Keratinocyte (primary cell): Measurements from ENCODE around the gene STEAP1. TPM values are rescaled to one million over a fixed set of nuclear protein-coding genes. Genes with fewer than 3 reads are reported as not detected.

ENCODE experiments used
- DNase-seq: peaks from one replicate; pipeline ENCODE4 v3.0.0-alpha.2; 2011; ENCODE audit warnings: low read depth, missing footprints, low spot score
- FAIRE-seq: peaks from 2 replicates; lab custom pipeline; 2011; peaks lifted over from hg19 to GRCh38; lab: Jason Lieb, UNC
- H2AFZ ChIP-seq: 2 replicates; pipeline ENCODE4 v1.6.0; 2012; ENCODE audit warnings: low read length, control low read depth, inconsistent platforms; ENCODE audit not compliant: control insufficient read depth
- H3K27ac ChIP-seq: 2 replicates; pipeline ENCODE4 v1.5.1; 2011; ENCODE audit warnings: low read length; ENCODE audit not compliant: control insufficient read depth, insufficient read depth
- H3K27me3 ChIP-seq: 3 replicates; pipeline ENCODE4 v1.6.0; 2011; ENCODE audit warnings: low read length; ENCODE audit not compliant: control insufficient read depth, insufficient read depth; ENCODE audit errors: extremely low read depth
- H3K36me3 ChIP-seq, 2 experiments: 2 replicates in 1 of 2; 3 replicates in 1 of 2; pipeline ENCODE4 v1.5.1; 2011; ENCODE audit warnings: low read length in 2 of 2, mild to moderate bottlenecking in 1 of 2; ENCODE audit not compliant: control insufficient read depth in 2 of 2, insufficient read depth in 2 of 2; ENCODE audit errors: extremely low read depth in 1 of 2
- H3K4me1 ChIP-seq: 3 replicates; pipeline ENCODE4 v1.5.1; 2011; ENCODE audit warnings: low read length; ENCODE audit not compliant: control insufficient read depth, insufficient read depth; ENCODE audit errors: extremely low read depth
- H3K4me2 ChIP-seq: 3 replicates; pipeline ENCODE4 v1.6.0; 2011; ENCODE audit warnings: low read depth, low read length; ENCODE audit not compliant: control insufficient read depth, insufficient read depth; ENCODE audit errors: extremely low read depth
- H3K4me3 ChIP-seq, 3 experiments: fragments of 200-600 bp in 1 of 3; sonication (generic) in 1 of 3; 2 replicates in 2 of 3; 3 replicates in 1 of 3; pipeline ENCODE4 v1.5.1; 2011 to 2016; ENCODE audit warnings: low read length in 3 of 3, mild to moderate bottlenecking in 3 of 3, control low read depth in 2 of 3, inconsistent platforms in 1 of 3, low read depth in 1 of 3, mixed read lengths in 1 of 3, mixed run types in 1 of 3, moderate library complexity in 1 of 3; ENCODE audit not compliant: control insufficient read depth in 2 of 3, insufficient read depth in 2 of 3; ENCODE audit errors: extremely low read depth in 1 of 3
- H3K79me2 ChIP-seq: 2 replicates; pipeline ENCODE4 v1.6.0; 2012; ENCODE audit warnings: low read length; ENCODE audit not compliant: control insufficient read depth, insufficient read depth
- H3K9ac ChIP-seq: 3 replicates; pipeline ENCODE4 v1.6.0; 2011; ENCODE audit warnings: low read length; ENCODE audit not compliant: control insufficient read depth, insufficient read depth; ENCODE audit errors: extremely low read depth
- H3K9me1 ChIP-seq: 3 replicates; pipeline ENCODE4 v1.6.0; 2011; ENCODE audit warnings: low read length; ENCODE audit not compliant: control insufficient read depth, insufficient read depth; ENCODE audit errors: extremely low read depth
- H3K9me3 ChIP-seq: 2 replicates; pipeline ENCODE4 v1.5.1; 2012; ENCODE audit warnings: low read depth, low read length; ENCODE audit not compliant: control insufficient read depth
- H4K20me1 ChIP-seq: 3 replicates; pipeline ENCODE4 v1.6.0; 2011; ENCODE audit warnings: low read length; ENCODE audit not compliant: control insufficient read depth, insufficient read depth; ENCODE audit errors: extremely low read depth
- CTCF ChIP-seq, 3 experiments: IDR thresholded peaks in 1 of 3; conservative IDR thresholded peaks in 1 of 3; optimal IDR thresholded peaks in 1 of 3; 2 replicates in 2 of 3; 3 replicates in 1 of 3; pipeline versions ENCODE3 to v1.5.1; 2011; ENCODE audit warnings: low read length in 3 of 3, mild to moderate bottlenecking in 3 of 3, moderate library complexity in 2 of 3, control low read depth in 1 of 3, inconsistent platforms in 1 of 3; ENCODE audit not compliant: insufficient read depth in 2 of 3; ENCODE audit errors: extremely low read depth in 1 of 3
- EZH2 ChIP-seq: IDR thresholded peaks from one replicate; pipeline ENCODE4 v1.6.1; 2012; ENCODE audit warnings: inconsistent platforms, mild to moderate bottlenecking, low read length, moderate library complexity
- dilution Hi-C: fragments of 300-500 bp; cut with MboI; formaldehyde crosslinking; loops from one replicate; pipeline ENCODE4 v1.7.0; 2020; ENCODE audit warnings: low sequenced_read_pairs; ENCODE audit not compliant: extremely low pct_ligation_motif_present
- polyA plus RNA-seq, 5 experiments: library from polyadenylated mRNA; depleted of rRNA in 3 of 5; stranded (reverse) in 3 of 5; stranded (forward) in 1 of 5; unstranded in 1 of 5; fragments of >200 nt; gene quantifications; 1 replicate in 1 of 5; 2 replicates in 3 of 5; 3 replicates in 1 of 5; pipeline versions ENCODE4 v1.2.1 to v1.2.3, GENCODE V29; 2011 to 2012; ENCODE audit warnings: missing spikeins in 2 of 5, low read depth in 1 of 5, low replicate concordance in 1 of 5

Gene STEAP1
- polyA plus RNA-seq, 1 donor (not counting 4 experiments of a cell fraction or from before 2014, with no cell fraction given) = 19.0 TPM

GRCh38 chr7:90172624-90173023 lies 18.4 kb downstream of the STEAP1 start:
- Histone ChIP-seq H3K27ac (no peak overlapping the region), H2AFZ (no peak overlapping the region), H3K36me3 (no peaks in the 10 kb centered on the region), H3K9me3 (peaks cover 4% of the 10 kb centered on the region), H4K20me1 (no peaks in the 10 kb centered on the region), H3K27me3 (no peaks in the 10 kb centered on the region), H3K9me1 (no peaks in the 10 kb centered on the region), H3K4me1 (peaks cover 4% of the 10 kb centered on the region), H3K4me3 (no peak overlapping the region), H3K4me2 (no peak overlapping the region), H3K9ac (no peak overlapping the region), H3K79me2 (no peaks in the 10 kb centered on the region)
- dilution Hi-C loops = no loop called here
- FAIRE-seq = no peak
- no peak for DNase-seq
- no peak for TF ChIP-seq CTCF (optimal IDR thresholded peaks at IDR 0.05 in 1 of 3, IDR thresholded peaks at IDR 0.05 in 1 of 3, conservative IDR thresholded peaks at IDR 0.05 in 1 of 3; ENCODE audit: extremely low read depth in 1 of 3, insufficient read depth in 2 of 3, low read length in 3 of 3)
- TF ChIP-seq EZH2 = no peak

GRCh38 chr7:90173127-90173844 lies 19.0 kb downstream of the STEAP1 start:
- no peak for DNase-seq

More at GRCh38 chr7:90173127-90173844, 19.0 kb downstream of the STEAP1 start:
- no peak overlapping the region for H3K27ac ChIP-seq
- H3K4me1 ChIP-seq = peaks cover 8% of the 10 kb centered on the region
- dilution Hi-C loops = no loop called here
- no peak overlapping the region for H3K4me2 ChIP-seq
- FAIRE-seq = no peak
- H3K9ac ChIP-seq = no peak overlapping the region
- H3K27me3 ChIP-seq = no peaks in the 10 kb centered on the region
- peaks cover 4% of the 10 kb centered on the region for H3K9me3 ChIP-seq
- no peaks in the 10 kb centered on the region for H3K9me1 ChIP-seq
- TF ChIP-seq EZH2 (no peak), CTCF (optimal IDR thresholded peaks at IDR 0.05 in 1 of 3, IDR thresholded peaks at IDR 0.05 in 1 of 3, conservative IDR thresholded peaks at IDR 0.05 in 1 of 3; ENCODE audit: extremely low read depth in 1 of 3, insufficient read depth in 2 of 3, low read length in 3 of 3) (no peak)
- no peaks in the 10 kb centered on the region for H3K79me2 ChIP-seq
- H4K20me1 ChIP-seq = no peaks in the 10 kb centered on the region
- H3K4me3 ChIP-seq = no peak overlapping the region
- H2AFZ ChIP-seq = no peak overlapping the region
- H3K36me3 ChIP-seq = no peaks in the 10 kb centered on the region
